Esophagus squamous epithelium (tissue), 5 donors: ENCODE data around the gene DDAH2. TPM values are rescaled to one million over a fixed set of nuclear protein-coding genes. Genes with fewer than 3 reads are reported as not detected.

Experiments used
- DNase-seq: peaks from one replicate; lab custom pipeline; 2025; lab: John Stamatoyannopoulos, UW
- H3K27ac ChIP-seq, 4 donors: fragments of 200-600 bp; sonication (generic); one replicate each; pipeline ENCODE4 v1.5.1; 2016 to 2019; ENCODE audit warnings: mild to moderate bottlenecking in 1 of 4
- H3K27me3 ChIP-seq, 4 donors: fragments of 200-600 bp; sonication (generic); 1 replicate in 3 of 4; 2 replicates in 1 of 4; pipeline versions ENCODE4 v1.5.1 to v1.6.0; 2017 to 2021; ENCODE audit warnings: antibody characterized with exemption in 1 of 4
- H3K36me3 ChIP-seq, 3 donors: fragments of 200-600 bp; sonication (generic); one replicate each; pipeline ENCODE4 v1.5.1; 2016 to 2019
- H3K4me1 ChIP-seq, 3 donors: fragments of 200-600 bp; sonication (generic); one replicate each; pipeline ENCODE4 v1.5.1; 2017 to 2019
- H3K4me3 ChIP-seq, 4 donors: fragments of 200-600 bp; sonication (generic); 1 replicate in 3 of 4; 2 replicates in 1 of 4; pipeline ENCODE4 v1.5.1; 2016 to 2019; ENCODE audit warnings: mild to moderate bottlenecking in 2 of 4, moderate library complexity in 1 of 4
- H3K9me3 ChIP-seq, 3 donors: fragments of 200-600 bp; sonication (generic); one replicate each; pipeline ENCODE4 v1.5.1; 2016 to 2019
- POLR2A ChIP-seq, 4 donors: fragments of 450-650 bp; IDR thresholded peaks; one replicate each; pipeline ENCODE4 v1.6.1; 2017; ENCODE audit warnings: antibody characterized with exemption in 4 of 4, mild to moderate bottlenecking in 4 of 4, moderate library complexity in 3 of 4
- WGBS, 2 donors: methylation state at CpG; one replicate each; pipeline ENCODE4 v1.1.5; 2018; 5-methylcytosine and 5-hydroxymethylcytosine counted together
- intact Hi-C: fragments of 100-400 bp; cut with DNase I; formaldehyde crosslinking; loops from one replicate; pipeline ENCODE4 v1.15.0; 2022
- total RNA-seq, 4 donors: library from RNA; depleted of rRNA; stranded (reverse); fragments of >200 nt; gene quantifications; one replicate each; pipeline ENCODE4 v1.1.0, GENCODE V29; 2016
- TF ChIP-seq, protein P1 (sequence below), 6 experiments: fragments of 450-650 bp in 4 of 6; fragments of 200-600 bp in 2 of 6; sonication (generic) in 2 of 6; IDR thresholded peaks; one replicate each; pipeline ENCODE4 v1.5.1; 2016 to 2019; ENCODE audit warnings: antibody characterized with exemption in 6 of 6, mild to moderate bottlenecking in 4 of 6, moderate library complexity in 4 of 6
- donor health status: DM: yes; HTN: yes; CAD: no.

The DDAH2 gene
- total RNA-seq, 4 donors from 2014 or later = 16.4 to 59.3 (median 28.2) TPM

DNA sequence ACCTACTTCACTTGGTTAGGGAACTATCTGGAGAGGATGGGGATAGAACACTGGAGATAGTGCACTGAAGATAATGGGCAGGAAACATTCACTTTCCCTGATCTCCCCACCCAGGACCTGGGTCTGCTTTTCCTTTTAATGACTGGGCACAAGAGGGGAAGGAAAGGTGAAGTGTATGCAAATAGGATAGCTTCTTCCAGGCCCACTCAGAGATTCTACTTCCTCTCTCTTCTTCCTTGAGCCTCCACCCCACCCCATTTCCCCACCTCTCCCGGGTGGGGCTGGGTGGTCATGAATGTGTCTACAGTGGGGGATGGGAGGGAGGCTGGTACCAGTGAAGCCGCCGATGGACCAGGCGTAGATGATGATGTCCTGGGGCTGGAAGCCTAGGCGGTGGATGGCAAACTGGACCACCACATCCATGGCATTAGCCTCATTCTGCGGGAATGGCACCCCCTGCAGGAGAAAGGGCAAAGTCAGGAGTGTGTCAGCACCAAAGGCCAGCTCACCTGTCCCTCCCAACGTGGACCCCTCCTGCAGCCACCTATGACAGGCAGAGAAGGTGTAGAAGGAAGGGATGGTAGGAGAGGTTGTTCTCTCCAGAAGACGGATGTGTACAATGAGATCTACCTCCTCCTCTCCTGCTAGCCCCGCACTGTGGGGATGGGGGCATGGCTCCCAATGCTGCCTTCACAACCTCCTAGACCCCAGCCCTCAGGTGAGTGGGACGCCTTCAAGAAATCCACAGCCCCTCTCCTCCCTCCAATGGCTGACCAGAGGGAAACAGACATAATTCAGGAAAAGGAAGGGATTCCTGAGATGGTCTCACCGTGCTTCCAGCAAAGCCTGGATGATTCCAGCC lies 39.6 kb downstream of the DDAH2 start:
- Histone ChIP-seq H3K27me3 (no peaks in the 10 kb centered on the region), H3K9me3 (no peaks in the 10 kb centered on the region), H3K4me3 (no peak overlapping the region), H3K27ac (no peak overlapping the region), H3K4me1 (no peaks in the 10 kb centered on the region), H3K36me3 (peaks cover 32 to 97% (median 61%) of the 10 kb centered on the region in 3 donors)
- DNase-seq = no peak
- TF ChIP-seq, protein P1, sequence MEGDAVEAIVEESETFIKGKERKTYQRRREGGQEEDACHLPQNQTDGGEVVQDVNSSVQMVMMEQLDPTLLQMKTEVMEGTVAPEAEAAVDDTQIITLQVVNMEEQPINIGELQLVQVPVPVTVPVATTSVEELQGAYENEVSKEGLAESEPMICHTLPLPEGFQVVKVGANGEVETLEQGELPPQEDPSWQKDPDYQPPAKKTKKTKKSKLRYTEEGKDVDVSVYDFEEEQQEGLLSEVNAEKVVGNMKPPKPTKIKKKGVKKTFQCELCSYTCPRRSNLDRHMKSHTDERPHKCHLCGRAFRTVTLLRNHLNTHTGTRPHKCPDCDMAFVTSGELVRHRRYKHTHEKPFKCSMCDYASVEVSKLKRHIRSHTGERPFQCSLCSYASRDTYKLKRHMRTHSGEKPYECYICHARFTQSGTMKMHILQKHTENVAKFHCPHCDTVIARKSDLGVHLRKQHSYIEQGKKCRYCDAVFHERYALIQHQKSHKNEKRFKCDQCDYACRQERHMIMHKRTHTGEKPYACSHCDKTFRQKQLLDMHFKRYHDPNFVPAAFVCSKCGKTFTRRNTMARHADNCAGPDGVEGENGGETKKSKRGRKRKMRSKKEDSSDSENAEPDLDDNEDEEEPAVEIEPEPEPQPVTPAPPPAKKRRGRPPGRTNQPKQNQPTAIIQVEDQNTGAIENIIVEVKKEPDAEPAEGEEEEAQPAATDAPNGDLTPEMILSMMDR (IDR thresholded peaks at IDR 0.05) = peak in 1 of 6 experiments; percentile 32
- TF ChIP-seq POLR2A (IDR thresholded peaks at IDR 0.05) = no peak
- intact Hi-C loops = loop anchor here (10.0 kb wide), 1 partner anchor 145 kb away; no protein-coding TSS in a partner anchor
- WGBS, 2 donors = 65 to 82% methylated on average over 9 of the region's 11 CpGs

DNA sequence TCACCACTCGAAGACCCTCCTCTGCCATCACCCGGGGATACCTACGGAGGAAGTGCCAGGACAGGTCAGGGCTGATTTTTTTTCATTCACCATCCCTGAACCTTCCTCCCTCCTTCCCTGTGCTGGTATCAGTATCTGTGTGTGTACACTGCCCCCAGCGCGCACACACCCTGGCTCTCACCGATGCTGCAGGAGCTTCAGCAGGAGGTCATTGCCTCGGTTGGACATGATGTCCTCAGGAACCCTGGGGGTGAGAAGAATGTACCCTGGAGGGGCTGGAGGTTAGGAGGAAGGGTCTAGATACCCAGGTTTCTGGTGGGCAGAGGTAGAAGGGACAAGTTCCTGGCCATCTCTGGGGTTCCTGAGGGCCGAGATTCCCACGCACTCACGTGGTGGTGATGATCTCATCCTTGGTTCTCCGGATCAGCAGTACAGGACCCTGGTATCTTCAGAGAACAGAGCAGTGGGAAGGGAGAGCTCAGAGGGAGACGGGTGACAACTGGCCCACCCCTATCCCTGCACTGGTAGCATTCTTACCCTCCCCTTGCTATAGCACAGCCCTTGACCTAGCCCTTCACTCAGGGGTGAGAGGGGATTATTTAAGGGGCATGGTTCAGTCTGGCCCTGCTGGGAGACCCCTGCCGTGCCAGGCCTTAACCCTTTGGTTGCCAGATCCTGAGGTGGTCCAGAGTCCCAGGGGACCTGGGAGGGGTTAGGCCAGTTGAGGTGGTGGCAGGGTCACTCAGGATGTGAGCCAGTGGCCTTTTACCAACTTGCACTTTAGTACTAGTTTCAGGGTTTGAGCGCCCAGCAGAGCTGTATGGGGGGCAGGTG lies 41.0 kb downstream of the DDAH2 start:
- Histone ChIP-seq H3K9me3 (no peaks in the 10 kb centered on the region), H3K27me3 (no peaks in the 10 kb centered on the region), H3K4me1 (peaks cover 0 to 10% (median 2%) of the 10 kb centered on the region in 3 donors), H3K36me3 (peaks cover 31 to 88% (median 51%) of the 10 kb centered on the region in 3 donors), H3K27ac (no peak overlapping the region), H3K4me3 (no peak overlapping the region)
- 80 to 90% methylated on average over 3 to 11 of the region's 14 CpGs for WGBS, 2 donors
- intact Hi-C loops = loop anchor here (10.0 kb wide), 1 partner anchor 147 kb away; no protein-coding TSS in a partner anchor
- DNase-seq = no peak
- TF ChIP-seq POLR2A (IDR thresholded peaks at IDR 0.05) = no peak
- TF ChIP-seq, protein P1 (IDR thresholded peaks at IDR 0.05) = no peak

DNA sequence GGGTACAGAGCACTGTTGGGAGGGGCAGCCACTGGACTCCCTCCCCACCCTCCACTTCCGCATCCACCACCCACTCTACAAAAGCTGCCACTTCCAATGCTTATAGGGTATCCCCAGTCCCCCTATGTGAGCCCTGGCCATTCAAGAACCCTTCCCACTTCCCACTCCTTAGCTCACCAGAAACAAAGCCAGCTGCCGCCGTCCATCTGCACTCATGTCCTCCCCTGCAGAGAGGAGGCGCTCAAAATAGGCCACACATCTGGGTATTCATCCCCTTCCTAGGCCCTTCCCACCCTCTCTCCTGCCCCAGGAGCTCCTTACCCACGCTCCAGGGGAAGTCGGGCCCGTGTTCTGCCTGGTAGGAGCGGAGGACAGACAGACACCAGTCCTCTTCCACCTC lies 41.8 kb downstream of the DDAH2 start:
- DNase-seq = no peak
- H3K9me3 ChIP-seq = no peaks in the 10 kb centered on the region
- peaks cover 23 to 81% (median 48%) of the 10 kb centered on the region in 3 donors for H3K36me3 ChIP-seq
- WGBS, 2 donors = 66 to 82% methylated on average over 4 to 7 of the region's 8 CpGs
- no peaks in the 10 kb centered on the region for H3K27me3 ChIP-seq
- peaks cover 0 to 14% (median 4%) of the 10 kb centered on the region in 3 donors for H3K4me1 ChIP-seq
- TF ChIP-seq, protein P1 (IDR thresholded peaks at IDR 0.05) = no peak
- no peak for TF ChIP-seq POLR2A (IDR thresholded peaks at IDR 0.05)
- H3K27ac ChIP-seq = no peak overlapping the region
- H3K4me3 ChIP-seq = no peak overlapping the region
- intact Hi-C loops = loop anchor here (10.0 kb wide), 1 partner anchor 147 kb away; no protein-coding TSS in a partner anchor

DNA sequence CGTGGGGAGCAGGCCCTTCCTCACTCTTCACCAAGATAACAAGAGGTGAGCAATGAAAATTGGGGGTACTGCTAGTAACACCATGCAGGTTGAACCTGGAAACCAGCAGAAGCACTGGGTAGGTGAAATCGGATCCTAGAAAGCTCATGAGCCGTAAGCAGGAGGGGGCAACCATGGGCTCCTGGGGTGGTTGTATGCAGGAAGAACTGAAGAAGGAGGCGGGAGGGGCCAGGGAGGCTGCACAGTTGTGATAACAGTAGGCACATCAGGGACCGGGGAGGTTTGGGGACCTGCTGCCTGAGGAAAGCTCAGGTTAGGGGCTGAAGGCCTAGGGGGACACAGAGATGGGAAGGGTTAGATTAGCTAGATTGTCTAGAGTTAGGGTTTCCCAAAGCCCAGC lies 42.6 kb downstream of the DDAH2 start:
- Histone ChIP-seq H3K9me3 (no peaks in the 10 kb centered on the region), H3K27ac (no peak overlapping the region), H3K4me3 (no peak overlapping the region), H3K4me1 (peaks cover 4 to 20% (median 4%) of the 10 kb centered on the region in 3 donors), H3K36me3 (peaks cover 16 to 72% (median 48%) of the 10 kb centered on the region in 3 donors), H3K27me3 (no peaks in the 10 kb centered on the region)
- intact Hi-C loops = loop anchor here (10.0 kb wide), 1 partner anchor 148 kb away; no protein-coding TSS in a partner anchor
- TF ChIP-seq, protein P1 (IDR thresholded peaks at IDR 0.05) = no peak
- no peak for TF ChIP-seq POLR2A (IDR thresholded peaks at IDR 0.05)
- 70 to 80% methylated on average over 5 of the region's 5 CpGs for WGBS, 2 donors
- DNase-seq = no peak
